Neural crest cell (in vitro differentiated cells): ENCODE data around the gene CANT1. TPM values are rescaled to one million over a fixed set of nuclear protein-coding genes. Genes with fewer than 3 reads are reported as not detected.

Experiments used
- DNase-seq: peaks from one replicate; pipeline ENCODE4 v3.0.0; 2021; ENCODE audit warnings: low read depth, mixed read lengths, low spot score
- H3K27ac Mint-ChIP-seq: one replicate; pipeline ENCODE4 v1.8.0; 2021; ENCODE audit warnings: mild to moderate bottlenecking, mixed read lengths; ENCODE audit not compliant: unreplicated experiment
- H3K27me3 Mint-ChIP-seq: 2 replicates; pipeline ENCODE4 v1.8.0; 2021; ENCODE audit warnings: low read depth, mild to moderate bottlenecking, mixed read lengths
- H3K36me3 Mint-ChIP-seq: 2 replicates; pipeline ENCODE4 v1.8.0; 2021; ENCODE audit warnings: low read depth, mild to moderate bottlenecking, mixed read lengths
- H3K4me1 Mint-ChIP-seq: 2 replicates; pipeline ENCODE4 v1.8.0; 2021; ENCODE audit warnings: mixed read lengths
- H3K4me3 Mint-ChIP-seq: one replicate; pipeline ENCODE4 v1.8.0; 2021; ENCODE audit warnings: mild to moderate bottlenecking, mixed read lengths
- H3K9me3 Mint-ChIP-seq: 2 replicates; pipeline ENCODE4 v1.8.0; 2021; ENCODE audit warnings: mixed read lengths
- total RNA-seq: library from RNA; stranded (reverse); gene quantifications from 2 replicates; pipeline ENCODE4 v1.2.1, GENCODE V29; 2021
- TF ChIP-seq, protein P1 (sequence below): fragments of 200-600 bp; sonication (generic); conservative IDR thresholded peaks from 2 replicates; pipeline ENCODE4 v1.5.0; 2021; ENCODE audit warnings: antibody characterized with exemption, mild to moderate bottlenecking

The CANT1 gene
- total RNA-seq, 1 donor from 2014 or later: 63.8 TPM

DNA sequence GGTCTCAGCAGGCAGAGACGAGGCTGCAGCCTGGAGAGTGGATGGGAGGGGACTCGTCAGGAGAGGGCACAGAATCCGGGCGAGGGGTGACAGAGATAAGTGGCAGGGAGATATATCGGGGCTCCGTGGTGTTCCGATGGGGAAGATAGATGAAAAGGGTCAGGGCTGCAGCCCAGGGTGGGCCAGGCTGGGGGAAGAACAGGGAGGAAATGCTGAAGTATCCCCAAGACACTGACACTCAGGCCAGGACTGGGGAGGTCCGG is 32.0 kb downstream of the CANT1 start:
- H3K27me3 Mint-ChIP-seq: no peaks in the 10 kb centered on the region
- no peak for DNase-seq
- H3K27ac Mint-ChIP-seq: no peak overlapping the region
- H3K9me3 Mint-ChIP-seq: no peaks in the 10 kb centered on the region
- no peaks in the 10 kb centered on the region for H3K36me3 Mint-ChIP-seq
- TF ChIP-seq, protein P1, sequence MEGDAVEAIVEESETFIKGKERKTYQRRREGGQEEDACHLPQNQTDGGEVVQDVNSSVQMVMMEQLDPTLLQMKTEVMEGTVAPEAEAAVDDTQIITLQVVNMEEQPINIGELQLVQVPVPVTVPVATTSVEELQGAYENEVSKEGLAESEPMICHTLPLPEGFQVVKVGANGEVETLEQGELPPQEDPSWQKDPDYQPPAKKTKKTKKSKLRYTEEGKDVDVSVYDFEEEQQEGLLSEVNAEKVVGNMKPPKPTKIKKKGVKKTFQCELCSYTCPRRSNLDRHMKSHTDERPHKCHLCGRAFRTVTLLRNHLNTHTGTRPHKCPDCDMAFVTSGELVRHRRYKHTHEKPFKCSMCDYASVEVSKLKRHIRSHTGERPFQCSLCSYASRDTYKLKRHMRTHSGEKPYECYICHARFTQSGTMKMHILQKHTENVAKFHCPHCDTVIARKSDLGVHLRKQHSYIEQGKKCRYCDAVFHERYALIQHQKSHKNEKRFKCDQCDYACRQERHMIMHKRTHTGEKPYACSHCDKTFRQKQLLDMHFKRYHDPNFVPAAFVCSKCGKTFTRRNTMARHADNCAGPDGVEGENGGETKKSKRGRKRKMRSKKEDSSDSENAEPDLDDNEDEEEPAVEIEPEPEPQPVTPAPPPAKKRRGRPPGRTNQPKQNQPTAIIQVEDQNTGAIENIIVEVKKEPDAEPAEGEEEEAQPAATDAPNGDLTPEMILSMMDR: no peak
- H3K4me1 Mint-ChIP-seq: peaks cover 8% of the 10 kb centered on the region
- H3K4me3 Mint-ChIP-seq: no peak overlapping the region

DNA sequence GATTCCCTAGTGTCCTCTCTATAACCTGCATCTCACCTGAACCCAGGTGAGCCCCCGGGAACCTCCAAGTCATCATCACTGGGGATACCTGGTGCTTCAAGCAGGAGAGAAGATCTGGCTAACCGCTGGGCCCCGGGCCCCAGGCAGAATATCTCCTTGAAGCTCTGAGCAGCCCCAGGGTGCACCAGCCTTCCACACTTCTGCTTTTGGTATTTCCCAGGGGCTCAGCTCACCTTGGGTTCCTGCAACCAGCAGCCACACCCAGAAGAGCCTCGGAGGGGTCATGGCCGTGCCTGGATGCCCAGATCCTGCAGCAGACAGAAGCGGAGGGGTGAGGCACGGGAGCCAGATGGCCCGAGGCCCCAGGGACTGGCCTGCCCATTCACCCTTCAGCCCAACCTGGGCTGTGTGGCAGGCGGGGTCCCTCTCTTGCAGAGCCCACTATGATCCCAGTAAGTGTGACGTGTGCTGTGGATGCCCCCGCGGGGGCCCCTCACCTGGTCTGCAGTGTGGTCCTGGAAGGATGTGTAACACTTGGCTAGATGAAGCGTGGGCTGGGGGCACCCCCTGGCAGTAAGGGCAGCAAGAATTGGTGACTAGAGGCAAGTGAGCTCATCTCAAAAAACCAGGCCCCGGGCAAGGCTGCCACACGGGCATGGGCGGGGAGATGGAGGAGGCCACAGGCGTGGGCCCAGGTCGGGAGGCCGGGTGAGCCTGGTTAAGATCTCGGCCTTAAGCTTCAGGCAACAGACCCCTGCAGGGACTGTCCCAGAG is 32.5 kb downstream of the CANT1 start:
- H3K9me3 Mint-ChIP-seq: no peaks in the 10 kb centered on the region
- peaks cover 8% of the 10 kb centered on the region for H3K4me1 Mint-ChIP-seq
- no peak overlapping the region for H3K4me3 Mint-ChIP-seq
- H3K27me3 Mint-ChIP-seq: no peaks in the 10 kb centered on the region
- H3K36me3 Mint-ChIP-seq: no peaks in the 10 kb centered on the region
- TF ChIP-seq, protein P1: no peak
- DNase-seq: no peak
- no peak overlapping the region for H3K27ac Mint-ChIP-seq

DNA sequence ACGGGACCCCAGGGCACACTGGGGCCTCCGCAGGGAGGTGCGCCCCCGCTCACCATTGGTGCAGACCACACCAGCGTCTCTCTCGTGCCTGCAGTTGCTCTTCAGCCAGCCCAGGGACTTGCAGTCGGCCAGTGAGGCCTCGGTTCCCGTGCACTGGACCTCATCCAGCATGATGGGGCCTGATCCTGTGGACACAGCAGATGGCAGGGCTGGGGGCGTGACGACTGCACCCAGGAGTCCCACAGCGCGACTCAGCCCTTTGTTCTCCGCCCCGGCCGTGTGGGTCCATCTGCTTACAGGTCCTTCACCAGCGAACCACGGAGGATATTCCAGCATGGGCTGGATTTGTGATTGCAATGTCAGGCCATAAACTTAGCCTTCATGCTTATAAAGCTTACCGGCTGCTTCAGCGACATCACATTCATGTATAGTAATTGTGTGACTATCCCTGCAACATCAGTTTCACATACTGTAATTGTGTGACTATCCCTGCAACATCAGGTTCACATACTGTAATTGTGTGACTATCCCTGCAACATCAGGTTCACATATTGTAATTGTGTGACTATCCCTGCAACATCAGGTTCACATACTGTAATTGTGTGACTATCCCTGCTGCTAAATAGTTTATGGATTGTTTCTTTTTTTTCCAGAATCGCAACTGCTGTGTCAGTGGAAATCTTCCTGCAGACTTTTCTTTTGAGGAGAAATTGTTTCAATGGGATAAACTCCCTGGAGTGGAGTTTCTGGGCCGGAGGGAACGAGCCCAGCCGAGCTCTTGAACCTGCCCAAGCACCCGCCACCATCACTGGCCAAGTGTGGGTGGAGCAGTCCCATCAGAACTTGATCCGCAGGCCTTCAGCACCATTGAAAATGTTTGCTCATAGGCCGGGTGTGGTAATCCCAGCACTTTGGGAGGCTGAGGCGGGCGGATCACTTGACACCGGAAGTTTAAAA is 34.7 kb downstream of the CANT1 start:
- H3K27me3 Mint-ChIP-seq: no peaks in the 10 kb centered on the region
- H3K4me1 Mint-ChIP-seq: peaks cover 15% of the 10 kb centered on the region
- no peaks in the 10 kb centered on the region for H3K9me3 Mint-ChIP-seq
- H3K4me3 Mint-ChIP-seq: no peak overlapping the region
- H3K36me3 Mint-ChIP-seq: no peaks in the 10 kb centered on the region
- H3K27ac Mint-ChIP-seq: peak overlapping the region; percentile 71
- TF ChIP-seq, protein P1: no peak
- no peak for DNase-seq

DNA sequence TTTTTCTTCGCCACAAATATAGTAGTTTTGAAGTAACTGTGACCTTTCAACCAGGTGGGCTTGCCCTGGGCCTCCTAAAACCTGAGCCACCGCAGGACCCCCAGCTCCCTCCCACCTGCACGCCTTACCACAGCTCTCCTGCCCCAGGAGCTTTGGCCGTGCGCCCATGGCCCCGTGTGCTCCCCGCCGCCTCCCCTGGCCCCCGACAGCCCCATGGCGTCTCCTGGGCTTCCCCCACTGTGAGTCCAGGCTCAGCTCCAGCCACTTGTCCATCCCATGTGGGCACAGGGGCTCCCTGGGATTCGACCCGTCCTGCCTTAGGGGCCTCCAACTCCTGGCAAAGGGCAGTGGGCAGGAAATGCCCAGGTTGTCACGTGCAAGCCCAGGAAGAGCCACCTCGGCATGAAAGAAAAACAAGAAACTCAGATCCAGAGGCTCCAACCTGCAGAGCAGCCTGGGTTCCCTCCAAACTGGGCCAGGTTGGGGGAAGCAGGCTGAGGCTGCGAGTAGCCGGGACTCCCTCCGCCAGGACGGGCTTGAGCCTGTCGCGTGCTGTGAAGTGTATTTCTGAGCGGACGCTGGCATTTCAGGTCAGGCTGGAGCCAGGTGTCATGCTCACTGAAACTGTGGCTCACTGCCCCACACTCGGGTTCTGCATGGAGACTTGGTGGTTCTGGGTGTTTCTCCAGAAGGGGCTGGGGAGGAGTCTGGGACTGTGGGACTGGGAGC is 35.6 kb downstream of the CANT1 start:
- Mint-ChIP-seq H3K4me1 (peaks cover 15% of the 10 kb centered on the region), H3K36me3 (no peaks in the 10 kb centered on the region), H3K4me3 (no peak overlapping the region), H3K9me3 (no peaks in the 10 kb centered on the region), H3K27me3 (no peaks in the 10 kb centered on the region), H3K27ac (no peak overlapping the region)
- TF ChIP-seq, protein P1: no peak
- DNase-seq: no peak

DNA sequence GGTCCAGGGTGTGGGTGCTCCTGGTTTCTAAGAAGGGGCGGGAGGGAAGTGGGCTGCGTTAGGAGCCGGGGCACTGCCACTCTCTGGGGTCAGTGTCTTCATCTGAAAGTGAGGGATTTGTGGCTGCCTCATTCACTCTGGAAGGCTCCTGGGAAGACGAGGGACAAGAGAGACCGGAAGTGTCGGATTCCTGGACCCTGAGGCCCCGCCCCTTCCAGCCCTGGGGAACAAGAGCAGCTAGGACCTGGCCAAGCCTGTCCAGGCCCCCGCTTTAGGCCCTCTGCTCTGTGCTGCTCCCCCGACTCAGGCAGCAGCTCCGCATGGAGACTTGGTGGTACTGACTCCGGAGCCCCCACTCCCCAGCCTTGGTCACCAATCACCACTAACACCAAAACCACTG is 36.4 kb downstream of the CANT1 start:
- Mint-ChIP-seq H3K4me3 (no peak overlapping the region), H3K27ac (no peak overlapping the region), H3K27me3 (no peaks in the 10 kb centered on the region), H3K36me3 (no peaks in the 10 kb centered on the region), H3K9me3 (no peaks in the 10 kb centered on the region), H3K4me1 (peaks cover 15% of the 10 kb centered on the region)
- no peak for DNase-seq
- TF ChIP-seq, protein P1: no peak
